ENCODE measurements around the gene HAT1. TPM values are rescaled to one million over a fixed set of nuclear protein-coding genes. Genes with fewer than 3 reads are reported as not detected.

The HAT1 gene
- total and polyA plus RNA-seq, 10 of the 15 experiments (the other 5 are each of a cell fraction or from before 2014, with no cell fraction given), result 60.0 to 225 (median 130) TPM

DNA sequence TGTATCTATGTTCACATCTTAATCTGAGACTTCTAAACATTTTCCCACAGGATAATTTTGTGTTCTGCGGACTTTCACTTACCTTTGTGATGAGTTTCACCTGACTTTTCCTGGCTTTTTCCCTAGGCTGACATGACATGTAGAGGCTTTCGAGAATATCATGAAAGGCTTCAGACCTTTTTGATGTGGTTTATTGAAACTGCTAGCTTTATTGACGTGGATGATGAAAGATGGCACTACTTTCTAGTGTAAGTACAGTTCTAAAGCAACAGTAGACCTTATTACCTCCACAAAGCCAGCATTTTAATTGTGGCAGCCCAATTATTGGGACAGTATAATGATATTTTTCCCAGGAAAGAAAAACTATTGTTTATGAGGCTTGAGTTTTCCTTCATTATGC is 43.4 kb downstream of the HAT1 start:
- Histone ChIP-seq H4K20me1 (ENCODE audit: control insufficient read depth, insufficient read depth) (no peaks in the 10 kb centered on the region), H3K4me1 (ENCODE audit: control insufficient read depth, insufficient read depth, low read length) (no peaks in the 10 kb centered on the region), H3K36me3 (ENCODE audit: control insufficient read depth in 2 of 2, insufficient read depth in 2 of 2, low read length in 1 of 2) (peaks cover 1 to 7% of the 10 kb centered on the region in 2 experiments; a peak in 2 of 4 replicates), H3K4me2 (ENCODE audit: control insufficient read depth, insufficient read depth) (no peak overlapping the region), H2AFZ (ENCODE audit: control insufficient read depth, low read depth, low read length) (no peak overlapping the region), H3K4me3 (no peak overlapping the region), H3K9ac (ENCODE audit: control insufficient read depth, insufficient read depth, low read length) (no peak overlapping the region), H3K9me3 (replicated peaks; ENCODE audit: control insufficient read depth, insufficient read depth, low read length) (no peaks in the 10 kb centered on the region), H3K27ac (ENCODE audit: control insufficient read depth, insufficient read depth) (no peak overlapping the region), H3K79me2 (ENCODE audit: control insufficient read depth, insufficient read depth, low read length) (no peaks in the 10 kb centered on the region), H3K27me3 (replicated peaks in 1 of 2; ENCODE audit: control insufficient read depth in 2 of 2, insufficient read depth in 2 of 2, low read length in 1 of 2) (no peaks in the 10 kb centered on the region)
- ATAC-seq (no peak), FAIRE-seq (no peak), DNase-seq (ENCODE audit: low read depth, low spot score) (no peak)
- RAD21 ChIA-PET (ENCODE audit: unreplicated experiment), result no interaction called here
- WGBS (ENCODE audit: insufficient coverage, insufficient replicate concordance, low lambda C conversion rate, missing lambda C conversion rate), result 83% methylated on average over 3 of the region's 3 CpGs
- in situ Hi-C loops (cut with MboI), result no loop called here
- CTCF ChIA-PET, result no interaction called here
- SMC1A ChIA-PET (ENCODE audit: uncharacterized antibody, unreplicated experiment), result interaction anchor here (1.2 kb wide), 1 partner anchor 17 kb away, joined by 3 read pairs; no protein-coding TSS in a partner anchor
- intact Hi-C loops (cut with micrococcal nuclease; ENCODE audit: unreplicated experiment), result no loop called here
- TF ChIP-seq ZBTB33 (IDR thresholded peaks at IDR 0.05) (no peak), CHD1 (IDR thresholded peaks at IDR 0.05; ENCODE audit: low read depth, low read length) (no peak), MLLT1 (IDR thresholded peaks at IDR 0.05) (no peak), NR2C1 (IDR thresholded peaks at IDR 0.05) (no peak), HCFC1 (IDR thresholded peaks at IDR 0.05; ENCODE audit: low read length) (no peak), TBL1XR1 (IDR thresholded peaks at IDR 0.05; ENCODE audit: low read depth, low read length) (no peak), NR2C2 (IDR thresholded peaks at IDR 0.05; ENCODE audit: borderline replicate concordance, control insufficient read depth, insufficient read length, low read depth) (no peak)
- no TSS peak for BruUV-seq (replicated peaks)
- POLR2A ChIA-PET, result no interaction called here
